Measurements from ENCODE around the gene KCNQ5.

GRCh38 chr6:72809746-72810379 lies 188.0 kb downstream of the KCNQ5 start:
- TF ChIP-seq ELF4 (CRISPR knock-in tag; IDR thresholded peaks at IDR 0.05; ENCODE audit: low read depth) (no peak), NFATC4 (CRISPR knock-in tag; IDR thresholded peaks at IDR 0.05) (no peak), NFE2L1 (CRISPR knock-in tag; IDR thresholded peaks at IDR 0.05) (no peak), JAZF1 (CRISPR knock-in tag; IDR thresholded peaks at IDR 0.05) (no peak), ZBTB43 (CRISPR knock-in tag; IDR thresholded peaks at IDR 0.05) (no peak), CREM (CRISPR knock-in tag; IDR thresholded peaks at IDR 0.05) (no peak), CTCF (IDR thresholded peaks at IDR 0.05) (no peak)
- TF ChIP-seq, protein P1, sequence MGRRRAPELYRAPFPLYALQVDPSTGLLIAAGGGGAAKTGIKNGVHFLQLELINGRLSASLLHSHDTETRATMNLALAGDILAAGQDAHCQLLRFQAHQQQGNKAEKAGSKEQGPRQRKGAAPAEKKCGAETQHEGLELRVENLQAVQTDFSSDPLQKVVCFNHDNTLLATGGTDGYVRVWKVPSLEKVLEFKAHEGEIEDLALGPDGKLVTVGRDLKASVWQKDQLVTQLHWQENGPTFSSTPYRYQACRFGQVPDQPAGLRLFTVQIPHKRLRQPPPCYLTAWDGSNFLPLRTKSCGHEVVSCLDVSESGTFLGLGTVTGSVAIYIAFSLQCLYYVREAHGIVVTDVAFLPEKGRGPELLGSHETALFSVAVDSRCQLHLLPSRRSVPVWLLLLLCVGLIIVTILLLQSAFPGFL (CRISPR knock-in tag; IDR thresholded peaks at IDR 0.05; ENCODE audit: borderline replicate concordance), result no peak
- TF ChIP-seq, protein P2, sequence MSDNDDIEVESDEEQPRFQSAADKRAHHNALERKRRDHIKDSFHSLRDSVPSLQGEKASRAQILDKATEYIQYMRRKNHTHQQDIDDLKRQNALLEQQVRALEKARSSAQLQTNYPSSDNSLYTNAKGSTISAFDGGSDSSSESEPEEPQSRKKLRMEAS (CRISPR knock-in tag; IDR thresholded peaks at IDR 0.05), result no peak

Data from WTC11 (cell line).